Cortex of kidney (tissue), 1 donor: ENCODE results near the gene ECM2.

Experiments used
- DNase-seq: peaks from one replicate; lab custom pipeline; 2025; lab: John Stamatoyannopoulos, UW

Gene ECM2

DNA sequence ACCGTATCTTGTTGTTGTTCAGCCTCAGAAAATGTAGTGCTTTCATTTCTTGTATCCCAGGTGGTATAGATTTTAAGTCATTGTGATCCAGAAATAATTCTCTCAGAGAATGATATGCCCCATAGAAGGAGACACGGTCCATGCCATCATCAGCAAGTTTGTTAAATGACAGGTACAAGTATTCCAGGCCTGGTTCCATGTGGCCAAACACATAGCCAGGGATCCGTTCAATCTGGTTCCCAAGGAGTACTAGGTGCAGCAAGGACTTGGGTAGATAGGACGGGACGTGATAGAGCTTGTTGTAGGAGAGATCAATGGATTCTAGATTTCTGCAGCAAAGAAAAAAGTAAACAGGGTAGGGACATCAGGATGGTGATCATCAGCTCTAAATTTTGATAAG is 35.1 kb downstream of the ECM2 start:
- no peak for DNase-seq

DNA sequence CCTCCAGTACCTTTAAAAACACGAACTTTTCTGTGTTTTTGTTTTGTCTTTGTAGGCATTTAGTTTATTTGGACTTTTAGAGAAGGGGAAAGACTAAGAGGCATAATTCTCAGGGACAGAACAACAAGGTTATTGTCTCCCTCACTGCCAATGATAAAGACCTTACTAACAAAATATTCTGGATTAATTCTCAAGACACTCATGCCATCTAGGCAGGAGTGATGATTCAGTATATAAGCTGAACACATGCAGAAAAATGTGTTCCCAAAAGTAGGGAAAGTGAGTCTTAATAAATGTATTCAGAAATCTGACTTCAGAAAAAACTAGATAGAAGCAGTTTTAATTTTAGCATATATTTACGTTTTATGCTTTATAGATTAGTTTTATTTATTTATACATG is 36.1 kb downstream of the ECM2 start:
- no peak for DNase-seq

DNA sequence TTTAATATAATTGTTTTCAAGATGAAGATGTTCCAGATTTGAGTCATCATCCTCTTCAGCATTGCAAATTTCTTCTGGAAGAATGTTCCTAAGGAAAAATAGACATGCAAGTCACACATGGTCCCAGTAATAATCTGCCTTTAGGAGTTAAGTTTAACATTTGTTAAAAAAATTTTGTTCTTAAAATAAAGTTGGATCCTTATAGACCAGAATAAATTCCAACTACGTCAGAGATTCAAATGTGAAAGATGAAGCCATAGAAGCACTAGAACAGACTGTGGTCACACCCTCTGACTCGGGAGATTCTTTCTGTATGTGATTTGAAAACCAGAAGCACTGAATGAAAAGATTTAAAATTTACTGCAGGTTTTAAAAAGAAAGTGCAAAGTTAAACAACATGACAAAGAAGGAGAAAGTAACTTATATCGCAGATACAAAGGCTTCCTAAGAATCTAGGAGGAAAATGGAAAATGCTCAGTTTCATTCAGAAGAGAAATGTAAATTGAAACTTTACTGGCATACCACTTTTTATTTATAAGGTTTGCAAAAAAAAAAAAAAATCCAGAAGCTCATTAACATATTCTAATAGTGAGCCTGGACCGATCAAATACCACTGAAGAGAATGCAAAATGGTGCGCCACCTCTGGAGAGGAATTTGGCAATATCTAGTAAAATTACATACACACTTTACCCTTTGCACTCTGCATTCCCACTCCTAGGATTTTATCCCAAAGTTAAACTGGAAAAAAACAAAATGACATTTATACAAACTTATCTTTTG is 39.2 kb downstream of the ECM2 start:
- no peak for DNase-seq

DNA sequence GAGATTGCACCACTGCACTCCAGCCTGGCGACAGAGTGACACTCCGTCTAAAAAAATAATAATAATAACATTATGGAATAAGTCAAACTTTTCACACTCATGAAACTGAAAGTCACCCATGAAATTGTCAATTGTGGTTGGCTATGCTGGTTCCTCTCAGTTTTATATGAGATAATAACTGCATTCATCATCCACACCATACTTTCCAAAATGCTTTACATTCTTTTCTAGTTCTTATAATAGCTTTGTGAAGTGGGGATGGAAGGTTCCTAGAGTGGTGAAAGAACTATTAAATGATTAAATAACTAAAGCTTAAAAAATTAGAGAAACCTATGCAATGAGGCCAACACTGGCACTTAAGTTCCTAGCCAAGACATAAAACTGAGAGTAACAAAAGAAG is 40.9 kb downstream of the ECM2 start:
- no peak for DNase-seq

DNA sequence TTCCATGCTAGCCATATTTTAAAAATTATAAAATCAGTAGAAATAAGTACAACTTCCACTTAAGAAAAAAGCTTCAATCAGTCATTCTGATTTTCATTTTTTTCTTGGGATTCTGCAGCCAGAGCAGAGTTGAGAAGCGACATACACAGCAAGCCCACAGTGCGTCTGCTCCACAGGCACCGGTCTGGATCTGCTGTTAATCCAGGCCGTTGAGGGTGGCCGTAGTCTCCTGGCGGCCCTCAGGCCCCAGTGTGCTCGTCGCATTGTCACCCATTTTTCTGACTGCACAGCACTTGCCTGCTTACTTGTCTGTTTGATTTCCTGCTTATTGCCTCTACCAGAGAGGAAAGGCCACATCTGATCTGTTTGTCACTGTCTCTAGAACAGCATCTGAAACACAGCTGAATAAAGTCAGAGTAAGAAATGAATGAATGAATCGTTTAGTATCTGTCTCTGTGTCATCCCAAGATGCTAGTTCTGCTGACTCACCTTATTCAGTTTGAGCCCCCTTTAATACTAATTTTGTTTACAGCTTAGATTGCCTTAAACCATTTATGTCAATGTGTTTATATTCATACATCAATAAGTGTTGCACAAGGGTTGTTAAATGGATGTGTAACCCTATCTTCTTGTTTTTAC is 41.9 kb downstream of the ECM2 start:
- DNase-seq: no peak

DNA sequence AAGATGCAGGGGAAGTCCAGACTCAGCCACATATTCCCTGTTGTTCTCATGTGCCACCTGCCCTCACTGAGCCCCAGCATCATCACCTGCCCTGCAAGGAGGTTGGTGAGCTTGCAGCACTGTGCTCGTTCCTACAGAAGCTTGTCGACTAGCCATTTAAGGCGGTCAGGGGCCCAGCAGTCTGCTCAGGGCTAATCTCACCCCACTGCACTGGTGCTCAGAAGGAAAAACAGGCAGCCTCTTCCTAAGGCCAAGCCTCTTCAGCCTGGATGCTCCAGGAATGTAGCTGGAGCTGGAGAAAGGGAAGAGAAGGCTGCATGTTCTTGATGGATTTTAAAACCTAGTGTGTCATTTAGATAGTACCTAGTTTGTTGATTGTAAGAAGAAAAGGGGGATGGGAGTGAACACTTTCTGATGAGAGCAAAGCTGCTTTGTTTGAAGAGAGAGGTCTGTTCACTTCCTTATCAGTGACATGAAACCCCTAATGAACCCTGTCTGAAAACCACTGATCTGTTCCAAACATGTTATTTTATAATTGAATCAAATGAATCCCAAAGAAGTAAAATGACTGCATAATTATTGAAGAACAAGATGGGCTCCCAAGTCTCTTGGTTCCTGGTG is 42.9 kb downstream of the ECM2 start:
- no peak for DNase-seq

DNA sequence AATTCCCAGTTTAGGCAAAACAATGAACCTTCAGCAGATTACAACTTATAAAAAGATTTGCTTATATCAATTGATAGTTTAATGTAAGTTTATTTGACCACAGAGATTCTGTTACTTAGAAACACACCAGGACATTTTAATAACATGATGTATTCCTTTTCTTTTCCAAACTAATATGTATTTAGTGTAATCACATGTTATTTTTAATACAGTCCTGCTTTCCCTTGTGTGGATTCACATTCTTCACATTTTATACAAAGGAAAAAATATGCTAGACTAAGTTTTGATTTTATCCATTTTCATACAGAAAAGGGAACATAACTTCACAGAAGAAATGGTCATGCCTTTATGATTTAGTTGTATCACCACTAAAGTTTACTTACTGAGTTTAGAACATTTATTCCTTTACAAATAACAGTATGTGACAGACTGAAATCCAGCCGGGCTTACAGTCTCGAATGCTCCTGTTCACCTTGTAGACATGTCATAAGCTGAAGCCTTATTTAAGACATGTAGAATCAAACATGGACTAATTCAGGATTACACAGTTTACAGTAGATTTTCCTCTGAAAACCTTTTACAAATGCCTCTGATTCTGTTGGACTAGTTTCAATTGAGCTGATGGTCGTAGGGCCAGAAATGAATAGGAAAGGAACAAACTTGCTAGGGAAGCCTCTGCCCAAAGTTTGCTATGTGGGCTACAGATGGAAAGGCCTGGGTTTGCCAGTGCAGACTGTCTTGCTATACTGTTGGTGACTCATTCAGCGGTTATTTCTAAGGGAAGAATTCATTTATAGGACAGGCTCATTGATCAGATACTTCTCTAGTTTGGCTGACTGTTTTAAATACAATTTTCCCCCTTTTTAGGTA is 46.9 kb downstream of the ECM2 start:
- DNase-seq: no peak

DNA sequence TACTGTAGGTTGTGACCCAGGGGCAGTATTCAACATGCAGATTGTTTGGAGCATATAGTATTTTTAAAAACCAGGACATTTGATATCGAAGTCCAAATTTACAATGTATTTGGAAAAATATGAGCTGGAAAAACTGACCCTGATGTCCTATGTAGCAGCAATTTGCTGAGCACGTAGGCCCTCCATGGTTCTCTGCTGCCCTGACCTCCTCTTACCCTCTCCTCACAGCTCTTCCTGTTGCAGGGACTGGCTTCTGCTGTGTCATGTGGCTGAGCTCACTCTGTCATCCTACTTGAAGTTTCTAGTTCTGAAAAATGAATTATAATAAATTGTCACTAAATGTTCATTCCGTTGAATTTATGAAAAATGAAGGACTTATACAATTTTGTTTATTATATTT is 49.4 kb downstream of the ECM2 start:
- DNase-seq: no peak

DNA sequence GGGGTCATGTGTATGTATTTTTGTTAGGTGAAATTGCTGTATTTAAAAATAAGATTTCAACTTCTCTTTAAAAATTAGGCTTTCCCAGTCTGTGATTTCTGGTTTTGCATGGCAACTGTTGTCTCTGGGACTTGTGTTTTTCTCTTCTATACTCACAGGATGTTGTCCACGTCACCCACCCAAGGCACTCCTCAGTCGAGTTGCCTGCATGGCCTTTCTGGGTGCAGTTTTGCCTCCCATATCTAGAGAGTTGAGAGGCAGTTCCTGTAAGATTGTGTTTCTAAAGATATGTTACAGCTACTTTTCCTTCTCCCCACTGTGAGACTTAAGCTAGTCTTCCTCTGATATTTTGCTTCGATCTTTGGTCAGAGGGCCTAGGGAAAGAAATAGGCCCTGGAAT is 51.2 kb downstream of the ECM2 start:
- no peak for DNase-seq

DNA sequence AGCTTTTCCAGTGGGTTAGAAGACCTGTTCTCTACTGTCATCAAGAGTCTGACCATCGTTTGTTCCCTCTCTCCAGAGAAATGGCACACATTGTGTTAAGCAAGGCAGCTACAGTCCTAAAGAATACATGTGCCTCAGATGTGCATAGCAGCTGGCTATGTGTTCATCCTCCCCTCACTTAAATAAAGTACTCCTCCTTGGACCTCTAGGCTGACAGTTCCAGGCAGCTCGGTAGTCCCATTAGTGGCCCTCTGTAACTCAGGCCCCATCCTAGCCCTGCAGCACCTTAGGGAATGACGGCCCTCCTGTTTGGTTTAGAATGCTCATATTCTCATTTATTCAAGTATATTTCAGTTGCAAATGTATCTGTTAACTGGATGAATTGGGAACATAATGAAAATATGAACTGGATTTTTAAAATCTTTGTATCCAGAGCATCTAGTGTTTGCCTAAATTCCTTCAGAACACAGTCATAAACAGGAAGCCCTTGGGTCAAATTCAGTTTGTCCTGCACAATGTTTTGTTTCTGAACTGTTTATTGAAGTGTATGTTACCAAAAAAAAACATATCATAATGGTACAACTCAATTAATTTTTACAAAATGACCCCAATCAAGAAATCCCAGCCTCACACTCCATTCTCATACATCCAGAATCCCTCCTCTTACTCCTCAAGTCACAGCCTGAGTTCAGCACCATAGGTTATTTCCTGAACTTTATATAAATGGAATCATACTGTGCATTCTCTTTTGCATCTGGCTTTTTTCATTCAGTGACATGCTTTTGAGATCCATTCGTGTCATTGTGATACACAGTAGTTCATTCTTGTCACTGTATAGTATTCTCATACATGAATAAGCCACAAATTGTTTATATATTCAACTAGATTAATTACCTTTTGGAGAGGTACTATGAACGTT is 51.9 kb downstream of the ECM2 start:
- no peak for DNase-seq

DNA sequence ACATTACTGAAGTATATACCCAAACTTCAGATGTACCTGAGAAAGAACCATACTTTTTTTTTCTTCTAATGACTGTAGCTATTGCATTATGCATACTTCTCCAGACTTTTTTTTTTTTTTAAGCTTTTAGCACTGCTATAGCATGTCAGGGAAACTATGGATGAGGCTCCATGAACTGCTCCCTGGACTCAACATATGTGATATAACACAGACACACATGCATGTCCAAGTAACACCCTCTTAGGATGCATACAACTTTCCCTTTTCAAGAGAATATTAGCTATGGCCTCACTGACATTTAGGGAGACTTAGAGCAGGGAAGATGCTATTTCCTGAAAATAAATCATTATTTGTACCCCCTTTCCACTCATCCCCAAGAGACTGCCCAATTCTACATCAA is 53.0 kb downstream of the ECM2 start:
- DNase-seq: no peak

DNA sequence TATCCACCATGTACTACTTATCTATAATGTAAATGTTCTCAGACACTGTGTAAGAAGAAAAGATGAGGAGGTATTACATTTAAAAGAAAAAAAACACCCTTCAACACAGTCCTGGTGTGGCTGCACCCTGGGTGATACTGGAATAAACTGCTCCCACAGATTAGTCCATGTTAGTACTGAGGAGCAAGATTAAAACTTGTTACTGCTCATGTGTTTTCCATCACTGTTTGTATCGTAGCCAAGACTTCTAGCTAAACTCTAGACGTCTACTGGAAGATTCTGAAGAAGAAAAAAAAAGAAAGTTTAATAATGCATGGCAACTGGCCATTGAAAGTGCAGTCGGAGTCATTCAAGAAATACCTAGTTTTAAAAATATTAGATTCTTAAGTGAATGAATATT is 53.5 kb downstream of the ECM2 start, which contains the start of gene ASPN:
Gene ASPN, minus strand, starts transcription at position 178 of the 400 bp plus-strand sequence.
- DNase-seq: no peak

DNA sequence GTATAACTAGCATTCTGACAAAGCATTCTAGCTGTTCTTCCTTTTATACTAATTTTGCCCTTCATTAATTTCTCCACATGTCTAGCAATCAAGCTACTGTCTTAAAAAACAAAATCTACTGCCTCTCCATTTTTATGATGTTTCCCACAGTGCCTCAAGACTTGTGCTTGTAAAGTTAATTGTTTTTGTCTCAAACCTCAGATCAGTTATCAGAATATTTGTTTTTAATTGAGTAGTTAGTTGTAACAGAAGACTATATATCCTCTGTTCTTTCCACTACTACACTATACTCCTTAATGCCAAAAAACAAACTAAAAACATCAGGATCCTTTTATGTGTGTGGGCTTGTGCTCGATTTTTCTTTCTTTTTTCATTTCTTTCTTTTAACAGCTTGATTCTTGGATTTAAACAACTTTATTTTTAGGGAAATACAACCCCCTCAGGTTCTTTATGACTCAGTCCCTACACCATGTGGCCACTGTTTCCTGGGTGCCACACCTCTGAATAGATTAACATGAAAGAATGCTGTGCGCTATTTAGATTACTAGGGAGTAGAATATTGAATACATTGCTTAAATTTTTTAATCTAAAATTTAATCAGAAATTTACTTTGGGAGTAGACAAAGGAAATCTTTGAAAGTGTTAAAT is 54.7 kb downstream of the ECM2 start:
- DNase-seq: no peak

DNA sequence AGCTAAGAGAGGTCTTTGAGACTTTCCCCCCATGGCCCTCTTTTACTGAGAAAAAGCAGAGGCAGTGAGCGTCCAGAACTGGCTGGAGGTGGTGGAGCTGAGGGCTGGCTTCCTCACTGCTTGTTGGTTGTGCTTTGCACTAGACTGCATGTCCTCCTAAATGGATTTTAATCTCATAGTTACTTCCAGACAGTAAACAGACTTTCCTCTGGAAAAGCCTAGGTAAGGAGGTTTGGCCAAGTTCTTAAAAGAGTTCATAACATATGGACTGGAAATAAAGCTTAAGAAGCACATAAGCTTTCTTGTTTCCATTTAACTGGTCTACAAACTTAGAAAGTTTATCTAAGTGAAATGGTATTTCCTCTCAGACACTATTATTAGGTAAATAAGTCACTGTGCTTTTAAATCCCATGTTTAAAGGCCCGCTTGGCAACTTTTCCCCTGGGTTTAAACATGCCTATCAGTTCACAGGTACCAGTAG is 55.5 kb downstream of the ECM2 start:
- DNase-seq: no peak

DNA sequence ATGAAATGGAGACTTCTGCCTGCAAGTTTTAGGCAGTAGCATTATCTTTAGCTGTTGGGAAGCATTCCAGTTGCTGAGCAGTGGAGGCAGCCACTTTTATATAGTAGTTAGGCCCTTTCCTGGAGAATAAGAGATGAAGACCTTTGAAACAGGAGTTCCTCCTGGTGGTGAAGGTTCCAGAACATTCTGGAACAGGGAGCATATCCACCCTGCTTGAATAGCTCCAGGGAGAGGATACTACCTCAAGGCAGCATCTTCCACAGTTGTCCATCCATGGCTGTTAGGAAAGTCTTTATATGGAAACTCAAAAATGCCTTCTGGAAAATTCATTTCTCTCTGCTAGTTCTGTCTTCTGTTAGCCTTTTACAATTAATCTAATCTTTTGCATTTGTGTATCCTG is 56.4 kb downstream of the ECM2 start:
- no peak for DNase-seq

DNA sequence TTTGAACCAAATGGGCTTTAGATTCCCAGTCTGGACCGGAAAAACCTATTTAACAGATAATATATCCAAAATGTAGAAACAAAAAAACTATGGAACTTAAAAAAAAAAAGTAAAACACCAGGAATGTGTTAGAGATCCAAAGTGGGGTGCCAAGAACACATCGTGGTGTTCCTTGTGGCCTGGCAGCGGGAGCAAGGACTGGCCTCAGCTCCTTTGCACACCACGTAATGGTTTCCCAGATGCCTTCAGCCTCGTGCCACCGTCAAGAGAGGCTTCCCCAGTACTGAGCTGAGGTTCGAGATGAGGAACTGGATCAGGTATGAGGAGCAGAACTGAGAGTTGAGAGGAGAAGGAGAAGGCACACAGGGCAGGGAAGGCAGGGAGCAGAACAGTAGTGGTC is 57.0 kb downstream of the ECM2 start:
- DNase-seq: no peak

DNA sequence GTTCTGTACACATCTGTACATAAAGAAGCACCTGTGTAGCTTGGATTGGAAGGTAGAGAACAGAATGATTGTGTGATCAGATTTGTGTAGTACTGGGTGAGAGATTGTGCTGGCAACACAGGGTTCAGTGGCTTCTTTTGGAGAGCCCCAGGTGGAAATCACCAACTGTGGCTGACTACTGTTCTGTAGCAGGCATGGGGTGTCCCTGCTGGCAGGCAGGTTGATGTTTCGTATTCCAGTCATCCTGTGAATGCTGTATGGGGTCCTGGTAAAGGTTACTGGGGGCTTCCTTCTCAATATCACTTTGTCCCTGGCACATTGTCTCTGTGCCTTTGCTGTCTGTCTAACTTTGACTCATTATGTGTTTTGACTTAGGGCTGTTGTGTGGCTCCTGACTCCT is 58.8 kb downstream of the ECM2 start:
- DNase-seq: no peak

DNA sequence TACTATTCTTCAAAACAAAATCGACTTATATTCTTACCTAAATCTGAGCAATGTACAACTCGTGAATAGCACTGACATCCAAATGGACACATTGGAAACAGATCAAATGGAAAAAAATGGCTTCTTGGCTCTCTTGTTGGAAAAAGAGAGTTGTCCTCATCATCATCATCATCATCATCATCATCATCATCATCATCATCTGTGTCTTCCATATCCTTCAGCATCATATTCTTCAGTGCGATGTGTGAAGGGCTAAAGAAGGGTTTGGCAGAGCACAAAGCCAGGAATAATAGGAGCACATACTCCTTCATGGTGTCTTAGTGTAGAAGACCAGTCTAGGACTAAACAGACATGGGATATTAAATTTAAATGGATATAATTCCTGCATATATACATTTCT is 61.2 kb downstream of the ECM2 start:
- no peak for DNase-seq

DNA sequence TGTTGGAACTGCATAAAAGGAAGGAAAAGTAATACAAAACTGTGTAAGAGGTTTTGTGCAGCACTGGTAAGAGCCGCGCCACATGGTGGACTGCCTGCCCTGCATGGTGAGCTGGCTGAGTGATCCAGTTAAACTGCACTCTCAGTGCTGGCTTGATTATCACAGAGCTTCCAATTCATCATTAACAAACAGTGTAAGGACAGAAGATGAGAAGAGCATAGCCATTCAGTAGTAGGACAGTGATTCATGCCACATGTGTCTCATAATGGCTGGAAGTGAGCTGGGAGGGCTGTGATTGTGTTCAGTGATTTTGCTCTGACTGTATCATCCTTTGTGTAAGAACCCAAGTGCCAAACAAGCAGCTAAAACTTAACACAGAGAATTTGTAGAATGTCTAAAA is 67.6 kb downstream of the ECM2 start:
- no peak for DNase-seq

DNA sequence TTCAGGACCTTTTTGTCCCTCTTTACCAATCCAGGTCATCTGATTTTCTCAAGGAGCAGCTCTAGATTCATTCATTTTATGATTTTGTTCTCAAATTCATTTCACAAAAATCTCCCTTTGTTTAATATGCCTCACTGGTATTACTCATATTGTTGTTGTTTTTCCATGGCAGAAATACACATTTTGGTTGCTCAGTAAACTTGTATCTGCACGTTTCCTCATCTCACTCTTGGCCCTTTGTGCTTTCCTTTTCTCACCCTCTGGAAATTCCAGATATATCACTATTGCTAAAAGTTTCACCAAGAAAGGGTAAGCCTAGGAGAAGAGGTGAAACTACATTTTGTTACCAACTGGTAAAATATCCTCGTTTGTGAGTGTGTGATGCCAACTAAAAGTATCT is 68.3 kb downstream of the ECM2 start:
- DNase-seq: no peak

DNA sequence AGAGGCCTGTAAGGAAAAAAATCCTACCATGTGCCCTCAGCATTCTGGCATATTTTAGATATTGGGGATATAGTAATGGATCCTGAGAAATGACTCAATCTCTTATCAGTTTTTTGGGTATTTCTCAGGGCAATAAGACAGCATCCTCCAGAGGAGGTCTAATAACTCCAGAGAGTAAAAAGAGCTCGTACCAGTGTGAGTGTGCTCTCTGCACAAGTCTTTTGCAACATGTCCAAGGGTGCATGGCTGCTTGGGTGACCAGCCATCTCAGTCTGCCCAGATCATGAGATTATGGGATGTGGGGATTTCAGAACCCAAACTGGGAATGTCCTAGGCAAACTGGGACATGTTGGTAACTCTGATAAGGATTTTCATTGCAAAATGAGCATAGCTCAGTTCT is 68.7 kb downstream of the ECM2 start:
- DNase-seq: no peak
